HG03159 (cell line): ENCODE results near the gene GPC5.

Source experiments
- ATAC-seq: cut with Tn5 transposase; IDR thresholded peaks from one replicate; pipeline ENCODE4 v1.9.1; 2021; ENCODE audit warnings: mild to moderate bottlenecking, moderate library complexity; ENCODE audit not compliant: unreplicated experiment

Gene GPC5

DNA sequence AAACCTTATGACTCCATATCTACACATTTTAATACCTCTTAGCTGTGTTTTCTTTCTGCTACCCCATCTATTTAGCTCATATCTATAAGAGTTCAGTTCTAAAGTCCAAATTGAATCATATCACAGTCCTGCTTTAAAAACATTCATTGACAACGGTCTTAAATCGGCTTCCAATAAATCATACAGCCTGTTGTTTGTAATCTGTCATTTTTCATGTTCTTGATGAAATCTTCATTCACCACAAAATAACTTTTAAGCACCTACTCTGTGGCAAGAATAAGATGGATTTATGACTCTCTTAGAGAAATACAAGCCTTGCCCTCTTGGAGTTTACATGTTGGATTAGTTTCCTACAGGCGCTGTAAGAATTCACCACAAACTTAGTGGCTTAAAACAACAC is 1377.2 kb downstream of the GPC5 start:
- no peak for ATAC-seq

DNA sequence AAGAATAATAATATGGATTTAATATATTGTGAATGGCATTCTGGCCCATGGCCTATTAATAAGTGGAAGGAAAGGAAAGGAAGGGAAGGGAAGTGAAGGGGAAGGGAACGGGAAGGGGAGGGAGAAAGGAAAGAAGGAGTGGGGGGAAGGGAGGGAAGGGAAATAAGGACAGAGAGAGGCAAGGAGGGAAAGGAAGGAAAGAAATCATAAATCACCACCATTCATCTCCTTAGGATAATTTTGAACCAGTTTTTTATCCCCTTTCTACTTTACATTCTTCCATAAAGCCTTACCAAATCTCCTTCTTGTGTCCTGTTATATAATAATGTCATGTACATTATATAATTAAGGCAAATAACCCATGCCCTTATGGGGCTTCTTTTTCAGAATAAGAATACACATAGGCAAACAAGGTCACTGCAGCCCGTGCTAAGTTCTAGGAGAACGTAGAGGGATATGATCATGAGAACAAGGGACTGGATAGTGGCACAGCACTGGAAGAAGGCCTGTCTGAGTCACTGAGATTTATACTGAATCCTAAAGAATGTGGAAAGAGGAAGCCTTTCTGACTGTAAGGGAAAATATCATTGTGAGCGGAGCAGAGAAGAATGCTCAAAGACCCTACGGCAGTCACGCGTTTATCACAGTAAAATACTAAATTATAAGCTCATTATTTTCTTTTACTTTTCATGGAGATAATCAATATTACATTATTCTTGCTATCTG is 1383.7 kb downstream of the GPC5 start:
- no peak for ATAC-seq

DNA sequence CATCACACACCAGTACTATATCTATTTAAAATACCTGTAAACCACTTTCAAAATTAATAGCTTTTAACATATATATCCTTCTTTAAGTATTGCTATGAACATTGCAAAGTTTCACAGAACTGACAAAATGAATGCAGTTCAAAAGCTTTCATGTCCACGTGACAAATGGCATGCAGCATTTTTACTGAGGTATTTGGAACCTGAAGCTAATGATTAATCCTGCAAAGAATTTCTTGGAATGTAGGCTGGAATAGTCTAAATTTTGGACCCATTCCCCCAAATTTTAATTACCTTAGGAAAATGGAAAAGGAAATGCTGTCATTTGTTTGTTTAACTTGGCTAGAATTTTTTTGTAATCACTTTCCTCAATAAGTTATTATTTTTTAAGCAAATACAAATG is 1404.4 kb downstream of the GPC5 start:
- ATAC-seq, result no peak

DNA sequence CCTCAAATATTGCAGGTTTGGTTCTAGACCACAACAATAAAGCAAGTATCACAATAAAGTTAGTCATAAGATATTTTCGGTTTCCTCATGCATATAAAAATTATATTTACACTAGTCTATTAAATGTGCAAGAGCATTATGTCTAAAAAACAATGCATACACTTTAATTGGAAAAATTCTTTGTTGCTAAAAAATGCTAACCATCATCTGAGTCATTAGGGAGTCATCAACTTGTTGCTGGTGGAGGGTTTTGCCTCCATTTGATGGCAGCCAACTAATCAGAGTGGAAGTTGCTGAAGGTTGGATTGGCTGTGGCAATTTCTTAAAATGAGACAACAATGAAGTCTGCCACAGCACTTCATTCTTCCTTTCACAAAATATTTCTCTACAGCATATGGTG is 1405.9 kb downstream of the GPC5 start:
- ATAC-seq, result no peak

DNA sequence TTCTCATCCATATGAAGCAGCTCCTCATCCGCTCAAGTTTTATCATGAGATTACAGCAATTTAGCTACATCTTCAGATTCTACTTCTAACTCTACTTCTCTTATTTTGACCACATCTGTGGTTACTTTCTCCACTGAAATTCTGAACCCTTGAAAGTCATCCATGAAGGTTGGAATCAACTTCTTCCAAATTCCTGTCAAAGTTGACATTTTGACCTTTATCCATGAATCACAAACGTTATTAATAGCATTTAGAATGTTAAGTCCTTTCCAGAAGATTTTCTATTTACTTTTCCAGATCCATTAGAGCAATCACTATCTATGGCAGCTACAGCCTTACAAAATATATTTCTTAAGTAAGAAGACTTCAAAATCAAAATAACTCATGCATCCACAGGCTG is 1406.5 kb downstream of the GPC5 start:
- no peak for ATAC-seq

DNA sequence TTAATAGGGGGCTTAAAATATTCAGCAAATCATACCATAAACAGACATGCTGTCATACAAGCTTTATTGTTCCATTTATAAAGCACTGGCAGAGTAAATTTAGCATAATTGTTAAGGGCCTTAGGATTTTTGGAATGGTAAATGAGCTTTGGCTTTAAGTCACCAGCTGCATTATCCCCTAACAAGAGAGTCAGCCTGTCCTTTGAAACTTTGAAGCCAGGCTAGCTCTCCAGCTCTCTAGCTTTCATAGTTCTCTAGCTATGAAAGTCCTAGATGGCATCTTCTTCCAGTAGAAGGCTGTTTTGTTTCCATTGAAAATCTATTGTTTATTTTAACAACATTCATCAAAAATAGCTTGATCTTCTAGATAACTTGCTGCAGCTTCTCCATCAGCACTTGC is 1407.3 kb downstream of the GPC5 start:
- no peak for ATAC-seq

DNA sequence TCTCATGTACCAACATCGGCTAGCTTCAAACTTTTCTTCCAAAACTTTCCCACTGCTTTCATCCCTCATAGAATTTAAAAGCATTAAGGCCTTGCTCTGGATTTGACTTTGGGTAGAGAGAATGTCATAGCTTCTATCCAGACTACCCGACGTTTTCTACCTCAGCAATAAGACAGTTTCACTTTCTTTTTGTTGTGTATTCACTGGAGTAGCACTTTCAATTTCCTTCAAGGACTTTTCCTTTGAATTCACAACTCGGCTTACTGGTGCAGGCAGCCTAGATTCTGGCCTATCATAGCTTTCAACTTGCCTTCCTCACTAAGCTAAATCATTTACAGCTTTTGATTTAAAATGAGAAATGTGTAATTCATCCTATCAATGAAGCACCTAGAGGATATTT is 1407.8 kb downstream of the GPC5 start:
- ATAC-seq, result peak; percentile 57

DNA sequence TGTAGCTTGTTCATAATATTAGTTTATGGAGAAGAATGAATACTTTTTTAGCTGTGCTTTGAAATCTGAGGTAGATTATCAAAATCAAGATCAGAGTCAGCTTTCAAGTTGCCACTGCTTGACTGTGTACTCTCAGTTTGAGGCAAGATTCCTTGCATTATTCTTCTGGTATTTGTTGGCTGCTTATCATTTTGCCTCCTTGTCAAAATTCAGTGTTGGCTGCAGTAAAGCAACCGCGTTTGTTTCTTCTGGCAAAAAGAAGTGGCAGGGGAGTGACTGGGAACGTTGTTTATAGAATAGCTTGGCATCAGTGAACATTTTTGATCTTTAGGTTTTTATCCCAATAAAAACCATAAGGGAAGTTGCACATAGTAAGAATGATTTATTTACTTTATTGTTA is 1408.9 kb downstream of the GPC5 start:
- ATAC-seq, result no peak

DNA sequence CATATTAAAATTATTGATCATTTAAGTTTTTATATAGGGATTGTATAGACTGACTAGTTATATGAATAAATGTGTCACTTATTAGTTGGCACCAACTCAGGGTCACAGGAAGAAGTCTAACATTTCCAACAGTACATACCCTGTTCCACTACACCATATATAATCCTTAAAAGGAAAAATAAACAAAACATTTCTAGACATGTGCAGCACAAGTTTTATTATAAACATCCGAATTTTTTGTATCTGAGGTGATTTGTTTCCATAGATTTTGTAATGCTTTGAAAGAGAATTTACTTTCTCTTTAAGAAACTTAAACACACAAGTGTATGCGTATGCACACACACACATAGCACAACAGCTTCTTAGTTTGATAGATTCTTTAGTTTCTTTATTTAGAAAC is 1409.5 kb downstream of the GPC5 start:
- ATAC-seq, result no peak

DNA sequence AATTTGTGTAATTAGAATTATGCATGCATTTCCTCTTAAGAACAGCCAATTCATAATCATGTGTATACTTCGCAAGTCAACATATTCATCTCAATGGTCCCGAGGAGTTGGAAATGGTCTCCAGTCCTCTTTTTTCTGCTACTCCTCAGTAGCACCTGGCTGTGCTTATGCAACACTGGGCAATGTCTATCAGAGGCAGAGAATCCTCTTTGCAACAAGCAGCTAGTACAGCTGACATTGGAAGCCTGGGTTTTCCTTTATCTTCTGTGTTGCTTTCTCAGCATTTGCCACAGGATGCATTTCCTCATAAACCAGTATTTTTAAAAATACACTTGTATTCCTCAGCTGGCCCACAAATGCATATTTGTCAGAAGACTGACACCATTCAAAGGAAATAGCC is 1422.9 kb downstream of the GPC5 start:
- no peak for ATAC-seq

DNA sequence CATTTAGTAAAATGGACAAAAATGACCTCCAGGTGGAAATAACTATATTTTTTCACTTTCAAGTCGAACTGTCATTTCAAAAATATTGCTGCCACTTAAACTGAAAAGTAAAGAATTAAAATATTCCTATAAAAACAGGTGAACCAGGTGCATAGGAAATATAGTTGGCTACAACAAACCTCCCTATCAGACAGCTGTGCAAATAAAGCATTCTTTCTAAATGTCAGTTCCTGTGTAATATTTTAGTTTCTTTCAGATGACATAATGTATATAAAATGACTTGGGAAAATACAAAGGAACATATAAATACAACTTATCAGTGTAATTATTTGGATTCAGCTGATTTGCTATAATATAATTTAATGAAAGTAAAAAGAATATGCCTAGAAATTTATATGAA is 1424.6 kb downstream of the GPC5 start:
- no peak for ATAC-seq

DNA sequence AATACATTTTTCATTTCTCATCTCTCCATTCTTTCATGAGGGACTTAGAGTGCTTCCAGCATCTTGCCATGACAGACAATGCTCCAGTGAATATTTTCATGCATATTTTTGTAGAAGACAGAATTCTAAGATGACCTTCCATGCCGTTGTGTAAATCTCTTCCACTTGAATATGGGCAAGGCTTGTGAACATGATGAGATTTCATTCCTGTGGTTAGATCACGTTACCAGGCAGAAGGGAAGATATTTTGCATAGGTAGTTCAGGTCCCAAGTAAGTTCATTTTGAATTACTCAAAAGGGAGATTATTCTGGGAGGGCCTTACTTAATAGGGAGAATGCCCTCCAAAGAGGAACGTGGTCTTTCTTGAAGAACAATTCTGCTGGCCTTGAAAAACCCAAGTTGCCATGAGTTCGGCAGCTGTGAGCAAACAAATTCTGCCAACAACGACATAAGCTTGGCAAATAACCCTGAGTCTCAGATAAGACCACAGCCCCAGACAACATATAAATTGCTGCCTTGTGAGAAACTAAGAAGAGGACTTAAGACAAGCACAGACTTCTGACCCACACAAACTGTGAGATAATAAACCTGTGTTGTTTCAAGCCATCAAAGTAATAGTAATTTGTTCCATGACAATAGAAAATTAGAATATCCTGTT is 1427.6 kb downstream of the GPC5 start:
- no peak for ATAC-seq

DNA sequence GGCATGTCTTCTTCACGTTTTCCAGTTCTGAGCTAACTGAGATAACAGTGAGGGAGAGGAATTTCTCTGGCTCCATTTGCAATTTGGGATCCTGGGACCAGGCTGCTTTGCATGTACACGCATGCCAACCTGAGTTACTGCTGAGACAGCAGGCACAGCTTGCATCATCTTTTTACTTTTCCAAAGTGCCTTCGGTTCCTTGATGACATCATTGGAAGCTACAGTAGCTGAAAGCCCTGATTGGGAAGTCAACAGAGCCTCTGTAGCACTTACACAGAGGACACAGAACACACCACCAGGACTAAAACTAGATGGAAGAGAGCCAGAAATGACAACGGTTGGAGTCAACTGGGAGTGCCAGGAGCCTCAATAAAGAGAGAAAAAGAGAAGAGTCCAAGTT is 1429.1 kb downstream of the GPC5 start:
- no peak for ATAC-seq

DNA sequence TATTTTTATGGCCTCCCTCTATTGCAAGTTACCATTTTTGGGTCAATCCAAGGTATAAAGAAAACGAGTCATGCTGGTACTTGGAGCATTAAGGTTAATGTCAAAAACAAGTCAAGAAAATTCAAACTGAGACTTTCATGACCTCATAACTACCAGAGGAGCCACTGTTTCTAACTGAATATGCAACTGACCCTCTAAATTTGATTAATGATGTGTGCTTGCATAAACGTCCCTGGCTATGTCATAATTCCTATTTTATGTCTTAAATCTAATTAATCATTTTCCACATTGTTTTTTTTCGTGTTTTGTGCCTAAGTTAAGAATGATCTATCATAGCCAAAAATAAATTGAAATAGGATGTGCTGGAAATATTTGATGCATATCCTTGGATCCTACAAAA is 1431.5 kb downstream of the GPC5 start:
- no peak for ATAC-seq

DNA sequence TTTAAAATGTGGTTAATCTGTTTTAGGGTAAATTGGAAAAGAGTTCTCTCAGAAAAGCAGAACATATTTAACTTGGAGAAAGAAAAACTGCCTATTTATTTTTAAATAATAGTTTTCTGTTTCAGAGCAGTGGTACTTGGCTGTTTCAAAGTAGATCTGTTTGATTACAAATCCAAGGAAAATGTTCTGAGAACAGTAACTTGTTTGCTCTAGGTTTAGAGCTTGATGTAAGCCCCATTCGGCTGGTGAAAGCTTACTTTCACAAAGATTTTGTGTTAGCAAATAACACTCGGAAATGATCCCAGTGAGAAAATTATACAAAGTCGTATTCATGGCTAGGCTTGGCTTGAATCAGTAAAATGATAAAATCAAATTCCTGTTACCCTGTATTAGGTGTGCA is 1432.4 kb downstream of the GPC5 start:
- no peak for ATAC-seq

DNA sequence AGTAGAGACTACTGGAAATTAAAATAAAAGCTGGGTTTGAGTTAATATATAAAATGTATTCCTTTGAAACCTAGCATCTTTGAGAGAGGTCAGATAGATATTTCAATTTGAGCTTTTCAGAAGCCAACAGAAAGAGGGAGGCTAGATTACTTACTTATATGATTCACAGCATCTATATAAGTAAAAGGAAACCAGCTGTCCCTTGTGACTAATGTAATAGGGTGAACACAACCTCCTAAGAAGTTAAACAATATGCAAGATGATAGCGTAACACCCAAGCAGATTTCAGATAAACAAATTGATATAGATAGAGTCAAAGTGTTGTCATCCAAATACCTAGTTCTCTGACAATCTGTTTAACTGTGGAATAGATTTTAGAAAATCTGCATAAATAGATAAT is 1434.7 kb downstream of the GPC5 start:
- no peak for ATAC-seq

DNA sequence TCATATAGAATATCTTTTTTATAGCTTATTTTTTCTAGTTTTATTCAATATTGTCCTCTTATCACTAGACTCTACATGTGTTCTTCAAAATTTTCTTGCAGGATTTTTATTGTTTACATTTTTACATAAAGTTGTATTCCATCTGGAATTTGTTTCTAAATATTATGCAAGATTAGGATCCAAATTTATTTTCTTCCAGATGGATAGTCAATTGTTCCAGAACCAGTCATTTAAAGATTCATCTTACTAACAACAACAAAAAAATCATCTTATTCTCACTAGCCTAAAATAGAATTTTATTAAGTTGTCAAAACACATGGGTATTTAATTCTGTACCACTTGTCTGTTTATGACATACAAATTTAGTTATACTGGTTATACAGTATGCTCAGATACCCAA is 1437.8 kb downstream of the GPC5 start:
- no peak for ATAC-seq

DNA sequence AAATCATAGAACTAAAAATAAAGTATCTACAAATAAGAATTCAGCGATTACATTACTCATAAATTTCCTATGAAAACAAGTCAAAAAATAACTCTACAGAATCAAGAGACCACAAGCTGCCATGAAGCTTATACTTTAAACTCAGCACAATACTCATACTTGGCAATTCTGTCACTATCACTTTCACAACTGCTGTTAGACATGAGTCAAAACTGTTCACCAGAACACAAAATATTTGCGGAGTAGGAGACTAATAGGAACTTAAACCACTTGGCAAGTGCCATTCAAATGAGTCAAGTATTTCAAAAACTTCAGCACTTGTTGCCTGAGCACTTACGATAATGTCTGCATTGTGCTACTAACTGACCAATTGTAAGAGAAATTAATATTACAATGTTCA is 1440.4 kb downstream of the GPC5 start:
- ATAC-seq, result peak; percentile 66

DNA sequence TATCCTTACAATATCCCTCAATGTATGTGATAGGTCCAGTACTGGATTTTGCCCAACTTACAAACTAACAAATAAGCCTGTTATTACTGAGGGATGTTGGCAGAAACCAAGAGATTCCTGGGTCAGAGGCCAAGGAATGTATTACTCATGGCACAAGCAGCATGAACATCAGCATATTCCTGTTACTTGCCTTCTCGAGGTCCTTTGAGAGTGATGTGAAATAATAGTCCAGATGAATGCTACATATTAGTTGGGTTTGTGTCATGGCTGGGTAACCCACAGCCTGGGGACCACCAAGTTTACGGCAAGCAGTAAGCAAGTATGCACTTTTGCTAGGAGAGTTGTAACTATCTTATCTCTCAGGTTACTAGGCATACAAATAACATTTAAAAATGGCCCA is 1443.7 kb downstream of the GPC5 start:
- ATAC-seq, result no peak

DNA sequence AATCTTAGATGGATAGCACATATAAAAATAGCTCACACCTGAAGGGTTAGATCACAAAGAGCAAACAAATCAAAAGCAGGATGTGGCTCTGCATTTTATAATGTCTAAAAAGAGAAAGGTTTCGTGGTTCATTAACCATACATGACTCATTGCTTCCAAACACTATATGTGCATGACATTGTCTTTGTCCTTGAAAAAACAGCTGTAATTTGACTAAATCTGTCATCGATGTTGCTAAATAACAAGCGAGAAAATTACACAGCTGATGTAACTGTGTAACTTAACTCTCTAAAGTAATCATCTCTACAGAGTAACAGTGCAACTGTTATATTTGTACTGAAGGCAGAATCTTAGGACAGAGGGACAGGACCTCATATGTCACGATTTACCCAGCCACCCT is 1445.1 kb downstream of the GPC5 start:
- peak; percentile 55 for ATAC-seq

DNA sequence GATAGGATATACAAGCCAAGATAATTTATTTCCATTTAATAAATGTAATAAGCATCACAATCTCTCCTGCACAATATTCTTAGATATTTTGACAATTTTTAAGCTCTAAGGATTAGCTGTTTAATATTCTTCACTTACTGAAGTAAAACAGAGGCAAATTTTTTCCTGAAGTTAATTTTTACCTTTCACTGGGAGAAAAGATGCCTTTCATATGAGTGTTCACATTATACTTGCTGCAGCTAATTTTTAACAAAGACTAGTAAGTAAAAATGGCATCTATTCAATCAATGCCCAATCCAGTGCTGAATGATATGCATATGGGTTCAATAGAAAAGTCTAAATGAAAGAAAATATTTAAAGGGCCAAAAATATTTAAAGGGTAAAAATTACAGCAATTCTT is 1451.0 kb downstream of the GPC5 start:
- no peak for ATAC-seq

DNA sequence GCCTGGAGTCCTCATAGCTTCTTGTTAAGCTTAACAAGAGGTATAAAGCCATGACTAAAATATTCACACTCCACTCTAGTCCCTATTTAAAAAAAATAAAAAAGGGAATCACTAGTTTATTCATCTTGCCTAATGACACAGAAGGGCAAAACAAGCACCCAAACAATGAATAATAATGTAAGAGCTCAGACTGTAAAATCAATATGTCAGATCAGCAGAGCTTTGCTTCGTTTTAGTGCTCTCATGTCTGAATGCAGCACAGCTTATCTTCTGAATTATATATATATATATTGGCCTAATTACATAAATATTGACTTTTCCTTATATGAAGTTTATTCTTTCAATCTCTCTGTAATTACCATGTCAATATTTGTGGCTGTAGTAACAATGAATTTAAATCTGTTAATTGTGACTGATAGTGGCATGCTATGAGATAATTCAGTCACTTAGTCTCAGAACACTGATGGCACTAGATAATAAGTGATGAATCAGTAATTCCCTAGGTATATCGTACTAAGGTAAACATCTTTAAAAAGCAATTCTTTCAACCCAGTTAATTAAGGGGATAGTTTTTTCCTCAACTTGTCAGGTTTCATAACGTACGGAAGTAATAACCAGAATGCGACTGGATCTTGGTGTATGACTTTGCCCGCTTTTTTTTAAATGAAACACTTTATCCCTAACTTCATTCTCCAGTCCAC is 1466.3 kb downstream of the GPC5 start:
- ATAC-seq, result no peak
